HPDE6-E6E7 (cell line): ENCODE results near the gene KLF5.
"Not testable (repeated sequence)": the region's sequence is repeated elsewhere in the genome, so short reads cannot be mapped to it uniquely, and the experiment has no call there.

Experiments used
- DNase-seq: peaks from one replicate; pipeline ENCODE4 v3.0.0; 2011; ENCODE audit warnings: missing footprints; ENCODE audit errors: extremely low spot score

The KLF5 gene

DNA sequence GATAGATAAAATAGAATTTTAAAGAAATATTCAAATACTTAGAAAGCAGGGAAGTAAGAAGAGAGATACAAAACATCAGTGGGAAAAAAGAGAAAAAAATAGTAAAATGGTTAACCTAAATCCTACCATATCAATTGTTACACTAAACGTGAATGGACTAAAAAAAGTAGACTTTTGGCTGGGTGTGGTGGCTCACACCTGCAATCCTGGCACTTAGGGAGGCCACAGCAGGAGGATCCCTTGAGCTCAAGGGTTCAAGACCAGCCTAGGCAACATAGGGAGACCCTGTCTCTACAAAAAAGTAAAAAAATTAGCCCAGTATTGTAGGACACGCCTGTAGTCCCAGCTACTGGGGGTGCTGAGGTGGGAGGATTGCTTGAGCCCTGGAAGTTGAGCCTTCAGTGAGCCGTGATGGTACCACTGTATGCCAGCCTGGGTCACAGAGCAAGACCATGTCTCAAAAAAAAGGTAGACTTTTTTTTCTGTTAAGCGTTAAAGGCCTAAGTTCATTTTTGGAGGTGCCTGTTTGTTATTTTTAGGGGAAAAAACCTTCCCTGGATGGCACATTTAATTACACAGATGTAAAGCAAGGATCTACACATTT is 29.6 kb downstream of the KLF5 start:
- no peak for DNase-seq

DNA sequence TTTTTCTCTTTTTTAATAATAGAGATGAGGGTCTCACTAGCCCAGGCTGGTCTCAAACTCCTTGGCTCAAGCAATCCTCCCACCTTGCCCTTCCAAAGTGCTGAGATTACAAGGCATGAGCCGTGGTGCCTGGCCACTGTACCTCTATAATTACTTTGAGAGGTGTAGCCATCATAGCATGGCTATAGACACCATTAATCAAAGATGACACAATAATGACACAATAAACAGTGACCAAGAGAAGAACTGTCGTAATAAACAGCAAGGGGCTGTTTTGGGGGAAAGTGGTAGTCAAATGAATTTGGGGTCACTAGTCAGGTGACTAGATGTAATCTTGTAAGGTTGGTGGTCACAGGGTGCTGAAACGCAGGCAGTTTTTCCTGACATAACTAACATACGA is 30.4 kb downstream of the KLF5 start:
- DNase-seq = no peak

DNA sequence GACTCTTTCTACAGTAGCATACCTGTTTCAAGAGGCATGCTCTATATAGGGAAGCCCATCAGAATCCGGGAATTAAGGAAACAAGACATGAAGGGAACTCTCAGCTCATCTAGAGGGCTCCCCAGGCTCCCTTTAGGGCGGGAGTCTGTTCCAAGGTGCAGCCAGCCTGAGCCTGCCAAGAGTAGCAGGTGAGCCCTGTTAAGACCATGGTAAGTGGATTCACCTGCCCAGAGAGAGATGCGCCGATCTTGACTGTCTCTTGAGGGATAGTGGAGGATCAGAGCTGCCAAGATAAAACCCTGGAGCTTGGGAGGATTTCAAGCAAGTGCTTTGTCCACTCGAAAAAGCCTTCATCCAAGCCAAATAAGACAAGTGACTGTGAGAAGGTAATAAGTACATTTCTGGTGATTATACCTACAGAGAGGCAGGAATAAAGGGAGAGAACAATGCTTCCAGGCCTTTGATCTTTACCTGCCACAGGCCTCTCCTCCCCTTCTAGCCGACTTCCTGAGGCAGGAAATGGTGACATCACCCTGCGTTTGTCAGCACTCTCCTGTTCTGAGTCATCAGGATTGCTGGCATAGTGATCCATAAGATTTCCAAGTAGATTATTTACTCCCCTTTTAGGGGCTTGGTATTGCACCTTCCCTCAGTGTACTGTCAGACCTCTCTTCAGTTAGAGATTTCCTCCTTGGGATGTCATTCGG is 31.5 kb downstream of the KLF5 start:
- DNase-seq = peak; percentile 89

DNA sequence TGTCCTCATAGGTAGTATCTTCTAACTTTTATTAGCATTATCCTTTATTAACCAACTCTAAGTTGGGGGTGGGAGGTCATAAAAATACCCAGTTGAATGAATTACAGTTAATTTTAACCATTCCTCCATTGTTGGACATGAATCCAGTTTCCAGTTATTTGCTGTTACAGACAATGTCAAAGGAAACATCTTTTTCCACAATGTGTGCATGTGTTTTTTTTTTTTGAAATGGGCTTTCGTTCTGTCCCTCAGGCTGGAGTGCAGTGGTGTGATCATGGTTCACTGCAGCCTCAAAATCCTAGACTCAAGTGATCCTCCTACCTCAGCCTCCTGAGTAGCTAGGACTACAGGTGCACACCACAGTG is 32.0 kb downstream of the KLF5 start:
- DNase-seq = no peak

DNA sequence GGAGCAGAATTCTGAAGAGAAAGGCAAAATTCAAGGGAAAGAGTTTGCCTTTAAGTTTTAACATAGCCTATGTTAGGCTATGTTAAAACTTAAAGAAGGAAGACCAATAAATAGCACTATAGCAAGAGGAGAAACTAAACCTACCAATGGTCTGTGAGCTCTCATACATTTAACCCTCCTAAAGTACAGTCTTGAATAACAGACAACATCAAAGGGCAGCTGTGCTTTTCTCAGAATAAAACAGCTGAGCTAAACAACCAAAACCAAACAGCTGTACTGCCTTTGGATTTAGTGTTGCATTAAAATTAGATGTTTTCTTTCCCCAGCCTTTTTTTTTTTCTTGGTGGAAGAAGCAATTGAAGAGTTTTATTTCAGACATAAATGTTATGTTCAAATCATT is 34.0 kb downstream of the KLF5 start:
- DNase-seq = no peak

DNA sequence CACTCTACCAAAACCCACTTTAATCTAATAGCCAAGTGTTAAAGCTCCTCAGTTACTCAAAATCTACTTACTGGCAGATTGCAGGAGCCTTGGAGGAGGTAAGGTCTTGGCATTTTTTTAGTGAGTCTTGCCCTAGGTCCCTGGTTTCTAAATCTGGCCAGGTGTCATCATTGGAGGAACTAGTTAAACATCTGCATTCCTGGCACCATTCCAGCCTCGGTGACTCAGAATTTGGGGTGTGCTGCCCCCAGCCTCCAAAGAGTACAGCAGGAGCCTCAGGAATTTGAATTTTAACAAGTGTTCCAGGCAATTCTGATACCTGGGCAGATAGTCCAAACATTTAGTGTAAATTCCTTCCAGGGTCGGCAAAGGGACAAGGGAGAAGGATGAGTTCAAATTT is 37.4 kb downstream of the KLF5 start:
- peak; percentile 53 for DNase-seq

DNA sequence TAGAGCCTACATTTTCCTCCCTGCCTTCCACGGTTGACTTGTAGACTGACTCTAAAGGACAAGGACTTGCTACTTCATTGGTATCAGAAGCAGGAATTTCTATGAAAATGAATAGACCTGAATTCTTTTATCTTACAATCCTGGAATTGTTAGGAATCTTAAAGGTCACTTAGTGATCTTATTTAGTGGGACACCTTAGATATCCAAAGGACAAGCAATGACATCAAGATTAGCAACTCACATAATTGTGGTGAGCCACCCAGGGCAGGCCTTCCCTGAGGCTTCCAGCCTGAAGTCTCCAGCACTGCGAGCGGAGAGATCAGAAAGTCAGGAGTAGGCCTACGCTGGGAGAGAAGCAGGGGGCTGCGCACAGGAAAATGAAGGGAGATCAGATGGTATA is 37.8 kb downstream of the KLF5 start:
- no peak for DNase-seq

DNA sequence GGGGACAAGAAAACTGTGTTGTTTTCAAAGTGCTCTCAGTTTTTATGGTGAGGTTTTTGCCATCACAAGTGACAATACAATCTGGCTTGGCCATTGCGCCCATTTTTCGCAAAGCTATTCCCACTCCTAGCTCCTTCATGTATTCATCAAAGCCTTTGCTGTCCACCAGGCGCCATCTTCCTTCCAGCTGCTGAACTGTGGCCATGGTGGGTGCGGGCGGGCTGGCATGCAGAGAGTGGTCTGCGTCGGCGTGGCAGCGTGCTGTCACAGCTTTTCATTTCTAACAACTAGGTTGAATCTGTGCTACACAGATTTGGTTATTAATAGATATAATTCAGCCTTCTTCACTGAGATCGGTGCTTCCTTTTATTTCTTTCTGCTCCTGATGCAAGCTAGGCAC is 42.0 kb downstream of the KLF5 start:
- DNase-seq = not testable (repeated sequence)

DNA sequence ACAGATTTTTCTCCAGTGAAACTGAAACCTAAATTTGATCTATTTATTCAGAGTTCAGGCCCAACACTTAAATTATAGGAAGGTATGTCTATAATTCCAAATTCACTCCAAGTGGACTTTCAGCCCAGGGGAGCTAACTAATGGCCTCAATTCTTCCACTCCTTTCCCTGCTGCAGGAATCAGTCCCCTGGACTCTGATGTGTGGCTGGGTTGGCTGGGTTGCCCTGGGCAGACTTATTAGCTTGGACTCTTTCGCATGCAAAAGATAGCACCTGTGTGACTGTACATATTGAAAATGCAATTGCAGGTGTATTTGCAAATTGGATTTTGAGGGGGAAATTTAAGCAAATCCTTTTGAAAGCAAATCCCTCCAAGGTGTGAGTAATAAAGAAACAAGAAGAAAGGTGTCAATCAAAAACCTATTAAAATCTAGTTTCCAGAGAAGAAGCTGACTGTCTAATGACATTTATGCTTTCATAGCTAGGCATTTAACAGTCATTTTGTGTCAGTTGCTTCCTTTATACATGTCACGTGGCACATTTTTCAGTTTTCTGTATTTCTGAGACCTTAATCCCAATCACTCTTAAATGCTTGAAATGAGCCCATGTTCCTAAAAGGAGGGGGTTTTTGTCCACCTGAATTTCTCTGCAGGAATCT is 42.7 kb downstream of the KLF5 start:
- no peak for DNase-seq

DNA sequence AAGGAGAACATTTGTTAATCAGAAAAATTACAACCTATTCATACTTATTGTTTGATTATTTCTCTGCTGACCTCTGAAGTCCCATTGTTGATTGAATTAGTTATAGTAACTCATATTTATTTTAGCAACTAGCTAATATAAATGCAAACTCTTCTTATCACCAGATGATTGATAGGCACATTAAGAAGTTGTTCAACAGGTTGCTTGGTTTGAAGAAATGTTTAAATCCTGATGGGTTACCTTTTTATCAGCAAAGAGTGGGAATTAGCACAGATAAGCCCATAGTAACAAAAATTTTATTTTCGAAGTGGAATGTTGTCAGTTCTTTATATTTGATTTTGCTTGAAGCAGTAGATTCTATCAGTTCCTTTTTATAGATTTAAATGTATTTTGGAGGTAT is 44.4 kb downstream of the KLF5 start:
- no peak for DNase-seq

DNA sequence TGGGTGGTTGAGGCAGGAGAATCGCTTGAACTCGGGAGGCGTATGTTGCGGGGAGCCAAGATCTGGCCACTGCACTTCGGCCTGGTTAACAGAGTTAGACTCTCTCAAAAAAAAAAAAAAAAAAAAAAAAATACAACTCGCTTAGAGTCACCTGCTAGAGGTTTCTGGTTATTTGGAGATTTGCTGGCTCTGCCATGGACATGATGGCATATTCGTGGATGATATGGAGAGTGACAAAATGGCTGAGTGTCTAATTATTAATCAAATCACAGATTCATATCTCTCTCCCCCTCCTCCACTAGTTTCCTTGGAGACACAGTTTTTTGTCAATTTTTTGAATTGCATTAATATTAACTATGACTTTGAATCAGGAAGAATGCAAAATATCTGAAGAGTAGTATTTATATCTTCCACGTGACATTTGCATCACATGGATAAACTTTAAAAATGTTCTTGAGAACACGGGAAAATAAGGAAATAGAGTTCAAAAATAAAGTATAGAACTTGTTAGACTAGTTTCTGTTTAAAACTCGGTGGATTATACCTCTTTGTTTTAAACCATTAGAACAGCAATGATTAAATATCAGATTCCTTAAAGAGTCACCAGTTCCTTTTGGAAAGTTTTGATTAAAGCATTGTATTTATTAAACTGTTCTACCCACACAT is 47.8 kb downstream of the KLF5 start:
- no peak for DNase-seq

DNA sequence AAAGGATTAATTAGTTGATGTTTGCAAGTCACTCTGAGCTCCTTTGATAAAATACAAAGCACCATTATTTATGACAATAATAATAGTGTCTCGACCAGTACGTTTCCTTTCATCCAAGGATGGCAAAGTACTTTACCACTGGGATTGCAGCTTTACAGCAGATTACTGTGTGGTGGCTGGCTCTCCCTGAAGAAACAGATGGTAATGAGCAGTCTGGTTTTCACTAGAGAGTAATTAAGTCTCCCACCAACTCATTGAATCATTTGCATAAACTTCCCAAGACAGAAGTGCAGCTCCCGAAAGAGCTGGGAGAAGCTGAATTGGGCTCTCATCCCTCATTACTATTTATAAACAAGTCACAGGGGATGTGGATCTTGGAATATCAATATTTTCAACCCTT is 48.7 kb downstream of the KLF5 start:
- no peak for DNase-seq

DNA sequence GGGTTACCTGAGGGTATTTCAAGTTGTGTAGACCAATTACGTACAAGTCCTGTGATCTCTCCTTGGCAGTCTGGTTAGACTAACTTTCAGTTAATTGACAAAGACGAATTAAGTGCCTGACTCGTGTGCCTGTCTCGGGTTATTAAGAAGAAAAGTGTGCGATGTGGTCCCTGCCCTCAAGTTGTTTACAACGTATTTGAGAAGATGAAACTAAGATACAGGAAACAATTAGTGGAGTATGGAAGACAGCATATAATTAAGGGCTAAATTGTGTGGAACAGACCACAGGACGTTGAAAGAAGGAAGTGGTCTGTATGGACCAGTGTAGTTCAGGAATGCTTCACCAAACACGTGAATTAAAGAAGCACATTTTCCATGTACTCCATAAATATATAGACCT is 49.2 kb downstream of the KLF5 start:
- no peak for DNase-seq

DNA sequence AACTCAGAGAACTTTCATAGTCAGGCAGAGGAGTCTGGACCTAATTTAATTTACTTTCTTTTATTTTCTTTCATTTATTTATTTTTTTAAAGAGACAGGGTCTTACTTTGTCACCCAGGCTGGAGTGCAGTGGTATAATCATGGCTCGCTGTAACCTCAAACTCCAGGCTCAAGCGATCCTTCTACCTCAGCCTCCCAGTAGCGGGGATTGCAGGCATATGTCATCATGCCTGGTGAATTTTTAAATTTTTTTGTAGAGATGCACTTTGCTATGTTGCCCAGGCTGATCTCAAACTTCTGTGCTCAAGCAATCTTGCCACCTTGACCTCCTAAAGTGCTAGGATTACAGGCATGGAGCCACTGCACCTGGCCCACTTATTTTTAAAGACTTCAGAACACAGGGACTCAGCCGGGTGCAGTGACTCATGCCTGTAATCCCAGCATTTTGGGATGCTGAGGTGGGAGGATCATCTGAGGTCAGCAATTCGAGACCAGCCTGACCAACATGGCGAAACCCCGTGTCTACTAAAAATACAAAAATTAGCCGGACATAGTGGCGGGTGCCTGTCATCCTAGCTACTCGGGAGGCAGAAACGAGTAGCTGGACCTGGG is 50.6 kb downstream of the KLF5 start:
- no peak for DNase-seq

DNA sequence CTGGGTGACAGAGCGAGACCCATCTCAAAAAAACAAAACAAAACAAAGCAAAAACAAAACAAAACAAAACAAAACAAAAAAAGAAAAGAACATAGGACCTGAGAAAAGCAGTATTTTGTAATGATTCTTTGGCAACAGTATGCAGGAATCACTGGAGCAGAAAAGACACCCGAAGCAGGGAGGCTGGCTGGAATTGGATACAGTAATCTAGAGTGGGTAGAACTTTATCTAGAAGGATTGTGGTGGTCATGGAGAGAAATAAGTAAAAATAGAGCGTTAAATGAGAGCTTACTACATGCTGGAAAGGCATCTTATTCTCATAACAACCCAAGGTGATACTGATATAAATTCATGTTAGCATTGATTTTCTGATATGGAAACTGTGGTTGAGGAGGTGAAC is 51.2 kb downstream of the KLF5 start:
- DNase-seq = no peak

DNA sequence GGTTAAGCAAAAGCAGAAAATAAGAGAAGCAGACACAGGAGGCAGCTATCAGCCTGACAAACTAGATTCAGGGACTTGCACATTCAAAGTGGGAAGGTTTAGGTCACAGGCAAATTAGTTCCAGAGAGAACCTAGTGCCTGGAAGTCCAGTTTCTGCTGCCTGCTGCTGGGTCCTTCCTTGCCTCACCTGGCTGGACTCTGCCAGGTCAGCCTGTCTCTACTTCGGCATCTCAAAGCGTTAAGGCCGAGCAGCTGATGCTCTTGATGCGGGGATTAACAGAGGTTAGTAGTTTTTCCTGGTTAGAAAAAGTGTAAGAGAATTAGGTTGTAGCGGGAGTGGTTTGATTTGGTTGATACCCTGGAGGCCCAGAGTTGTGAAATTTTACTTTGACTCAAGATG is 52.0 kb downstream of the KLF5 start:
- no peak for DNase-seq

DNA sequence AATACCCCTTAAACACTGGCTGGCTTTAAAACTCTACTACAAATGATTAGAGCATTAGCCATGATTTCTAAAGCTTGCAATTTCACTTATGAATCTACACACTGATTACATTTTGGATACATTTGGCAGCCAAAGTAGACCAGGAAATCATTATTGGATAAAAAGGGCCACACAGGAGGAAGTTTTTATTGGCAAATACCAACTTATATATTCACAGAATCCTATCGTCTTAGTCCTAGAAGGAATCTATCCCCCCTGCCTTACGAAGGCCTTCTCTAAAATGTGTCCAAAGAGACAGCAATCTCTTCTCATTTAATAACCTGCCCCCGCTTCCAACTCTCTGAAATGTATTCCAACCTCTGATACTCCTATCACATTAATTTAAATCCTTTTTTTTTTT is 52.5 kb downstream of the KLF5 start:
- DNase-seq = no peak

DNA sequence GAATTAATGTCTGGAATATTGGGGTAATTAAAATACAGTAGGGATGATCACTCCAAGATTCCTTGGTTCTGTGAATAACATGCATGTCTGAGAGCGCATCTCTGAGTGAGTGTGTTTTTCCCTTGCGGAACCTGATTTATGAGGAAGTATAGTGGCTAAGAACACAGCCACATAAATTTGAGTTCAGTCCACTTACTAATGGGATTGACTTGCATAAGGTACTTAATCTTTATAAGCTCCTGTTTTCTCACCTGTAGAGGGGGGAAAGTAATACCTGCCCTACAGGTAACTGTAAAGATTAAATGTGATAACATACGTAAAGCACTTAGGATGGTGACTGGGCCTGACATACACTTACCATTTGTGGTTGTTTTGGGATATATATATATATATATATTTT is 60.8 kb downstream of the KLF5 start:
- no peak for DNase-seq
